ENCODE measurements around the gene OR2C1. TPM values are rescaled to one million over a fixed set of nuclear protein-coding genes. Genes with fewer than 3 reads are reported as not detected.

OR2C1 gene
- total RNA-seq, 1 experiment from 2014 or later: not detected

DNA sequence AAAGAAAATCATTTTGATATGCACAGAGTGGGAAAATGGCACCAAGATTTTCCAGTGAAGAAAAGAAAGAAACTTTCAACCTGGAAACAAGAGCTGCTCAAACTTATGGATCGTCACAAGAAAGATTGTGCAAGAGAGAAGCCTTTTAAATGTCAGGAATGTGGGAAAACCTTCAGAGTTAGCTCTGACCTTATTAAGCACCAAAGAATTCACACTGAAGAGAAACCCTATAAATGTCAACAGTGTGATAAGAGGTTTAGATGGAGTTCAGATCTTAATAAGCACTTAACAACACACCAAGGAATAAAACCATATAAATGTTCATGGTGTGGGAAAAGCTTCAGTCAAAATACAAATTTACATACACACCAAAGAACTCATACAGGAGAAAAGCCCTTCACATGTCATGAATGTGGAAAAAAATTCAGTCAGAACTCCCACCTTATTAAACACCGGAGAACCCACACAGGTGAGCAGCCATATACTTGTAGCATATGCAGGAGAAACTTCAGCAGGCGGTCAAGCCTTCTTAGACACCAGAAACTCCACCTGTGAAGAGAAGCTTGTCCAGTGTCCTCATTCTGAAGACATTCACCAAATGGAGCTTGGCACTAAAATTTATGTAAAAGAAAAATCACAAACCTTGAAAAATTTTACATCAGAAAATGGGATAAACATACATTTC lies 38.2 kb upstream of the OR2C1 start:
- Histone ChIP-seq H3K27me3 (replicated peaks; ENCODE audit: control insufficient read depth, insufficient read depth, low read length) (no peaks in the 10 kb centered on the region), H3K9me3 (peaks cover 36% of the 10 kb centered on the region), H3K4me1 (no peaks in the 10 kb centered on the region), H3K4me3 (ENCODE audit: low read depth, low read length) (no peak overlapping the region), H3K36me3 (ENCODE audit: control insufficient read depth, insufficient read depth, low read length) (no peaks in the 10 kb centered on the region; the same call in 1 of the 2 replicates)
- peaks cover 55% of the 10 kb centered on the region for H3K36me3 Mint-ChIP-seq (ENCODE audit: insufficient read depth, unreplicated experiment)
- no peak overlapping the region for H3K27ac Mint-ChIP-seq (ENCODE audit: unreplicated experiment)
- DNase-seq: no peak
- intact Hi-C loops (cut with micrococcal nuclease; ENCODE audit: unreplicated experiment): no loop called here
- ChIA-PET POLR2A (interaction anchor here (0.6 kb wide), 2 partner anchors 44 to 85 kb away, joined by 3 to 4 read pairs; no protein-coding TSS in a partner anchor), CTCF (no interaction called here)
- H3K27me3 Mint-ChIP-seq (ENCODE audit: insufficient read depth, unreplicated experiment): no peaks in the 10 kb centered on the region
- no peaks in the 10 kb centered on the region for H3K4me1 Mint-ChIP-seq (ENCODE audit: low read depth, unreplicated experiment)
- TF ChIP-seq, protein P1, sequence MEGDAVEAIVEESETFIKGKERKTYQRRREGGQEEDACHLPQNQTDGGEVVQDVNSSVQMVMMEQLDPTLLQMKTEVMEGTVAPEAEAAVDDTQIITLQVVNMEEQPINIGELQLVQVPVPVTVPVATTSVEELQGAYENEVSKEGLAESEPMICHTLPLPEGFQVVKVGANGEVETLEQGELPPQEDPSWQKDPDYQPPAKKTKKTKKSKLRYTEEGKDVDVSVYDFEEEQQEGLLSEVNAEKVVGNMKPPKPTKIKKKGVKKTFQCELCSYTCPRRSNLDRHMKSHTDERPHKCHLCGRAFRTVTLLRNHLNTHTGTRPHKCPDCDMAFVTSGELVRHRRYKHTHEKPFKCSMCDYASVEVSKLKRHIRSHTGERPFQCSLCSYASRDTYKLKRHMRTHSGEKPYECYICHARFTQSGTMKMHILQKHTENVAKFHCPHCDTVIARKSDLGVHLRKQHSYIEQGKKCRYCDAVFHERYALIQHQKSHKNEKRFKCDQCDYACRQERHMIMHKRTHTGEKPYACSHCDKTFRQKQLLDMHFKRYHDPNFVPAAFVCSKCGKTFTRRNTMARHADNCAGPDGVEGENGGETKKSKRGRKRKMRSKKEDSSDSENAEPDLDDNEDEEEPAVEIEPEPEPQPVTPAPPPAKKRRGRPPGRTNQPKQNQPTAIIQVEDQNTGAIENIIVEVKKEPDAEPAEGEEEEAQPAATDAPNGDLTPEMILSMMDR (IDR thresholded peaks at IDR 0.05; ENCODE audit: insufficient read depth in 1 of 2, low read depth in 1 of 2, low read length in 1 of 2, severe bottlenecking in 1 of 2, unreplicated experiment in 1 of 2): no peak
- BruUV-seq (replicated peaks): TSS peak; percentile 14
- H3K4me3 Mint-ChIP-seq (ENCODE audit: unreplicated experiment): no peak overlapping the region
- H3K9me3 Mint-ChIP-seq (ENCODE audit: unreplicated experiment): peaks cover 49% of the 10 kb centered on the region

- intact Hi-C loops (cut with micrococcal nuclease; ENCODE audit: unreplicated experiment): no loop called here
- Histone ChIP-seq H3K4me3 (ENCODE audit: low read depth, low read length) (no peak overlapping the region), H3K9me3 (peaks cover 26% of the 10 kb centered on the region), H3K27me3 (replicated peaks; ENCODE audit: control insufficient read depth, insufficient read depth, low read length) (no peaks in the 10 kb centered on the region), H3K4me1 (no peaks in the 10 kb centered on the region), H3K36me3 (ENCODE audit: control insufficient read depth, insufficient read depth, low read length) (no peaks in the 10 kb centered on the region)
- peaks cover 16% of the 10 kb centered on the region for H3K9me3 Mint-ChIP-seq (ENCODE audit: unreplicated experiment)
- TF ChIP-seq, protein P1 (IDR thresholded peaks at IDR 0.05; ENCODE audit: insufficient read depth in 1 of 2, low read depth in 1 of 2, low read length in 1 of 2, severe bottlenecking in 1 of 2, unreplicated experiment in 1 of 2): no peak
- peaks cover 31% of the 10 kb centered on the region for H3K36me3 Mint-ChIP-seq (ENCODE audit: insufficient read depth, unreplicated experiment)
- no peak overlapping the region for H3K27ac Mint-ChIP-seq (ENCODE audit: unreplicated experiment)
- no TSS peak for BruUV-seq (replicated peaks)
- H3K4me3 Mint-ChIP-seq (ENCODE audit: unreplicated experiment): no peak overlapping the region
- no peaks in the 10 kb centered on the region for H3K27me3 Mint-ChIP-seq (ENCODE audit: insufficient read depth, unreplicated experiment)
- no peaks in the 10 kb centered on the region for H3K4me1 Mint-ChIP-seq (ENCODE audit: low read depth, unreplicated experiment)
- POLR2A ChIA-PET: no interaction called here
- no peak for DNase-seq
- CTCF ChIA-PET: no interaction called here
Measured at GRCh38 chr16:3321816-3322215, 33.9 kb upstream of the OR2C1 start.

DNA sequence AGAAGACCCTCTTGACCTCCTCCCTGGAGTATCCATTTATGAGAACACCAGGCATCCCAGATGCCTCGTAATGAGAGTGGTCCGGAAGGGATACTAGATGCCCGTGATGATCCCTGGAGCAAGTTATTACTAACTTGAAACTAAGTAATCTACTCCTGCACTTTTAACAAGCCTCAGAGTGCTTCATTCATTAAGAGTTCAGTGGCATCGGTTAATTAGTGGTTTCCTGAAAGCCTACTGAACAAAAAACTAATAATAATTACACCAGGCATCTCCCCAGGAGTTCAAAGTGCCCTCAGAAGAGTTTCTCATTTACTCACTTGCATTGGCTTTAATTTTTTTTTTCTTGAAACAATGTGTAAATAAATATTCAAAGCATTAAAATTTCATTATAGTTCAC lies 28.2 kb upstream of the OR2C1 start:
- CTCF ChIA-PET: no interaction called here

More for the DNA sequence above, 28.2 kb upstream of the OR2C1 start:
- no peak overlapping the region for H3K4me3 ChIP-seq (ENCODE audit: low read depth, low read length)
- Mint-ChIP-seq H3K4me1 (ENCODE audit: low read depth, unreplicated experiment) (peaks cover 14% of the 10 kb centered on the region), H3K27me3 (ENCODE audit: insufficient read depth, unreplicated experiment) (no peaks in the 10 kb centered on the region), H3K9me3 (ENCODE audit: unreplicated experiment) (no peaks in the 10 kb centered on the region), H3K27ac (ENCODE audit: unreplicated experiment) (no peak overlapping the region), H3K4me3 (ENCODE audit: unreplicated experiment) (no peak overlapping the region), H3K36me3 (ENCODE audit: insufficient read depth, unreplicated experiment) (no peaks in the 10 kb centered on the region)
- no peaks in the 10 kb centered on the region for H3K36me3 ChIP-seq (ENCODE audit: control insufficient read depth, insufficient read depth, low read length)
- TF ChIP-seq, protein P1 (IDR thresholded peaks at IDR 0.05; ENCODE audit: insufficient read depth in 1 of 2, low read depth in 1 of 2, low read length in 1 of 2, severe bottlenecking in 1 of 2, unreplicated experiment in 1 of 2): no peak
- POLR2A ChIA-PET: no interaction called here
- no peaks in the 10 kb centered on the region for H3K27me3 ChIP-seq (replicated peaks; ENCODE audit: control insufficient read depth, insufficient read depth, low read length)
- peaks cover 11% of the 10 kb centered on the region for H3K4me1 ChIP-seq
- intact Hi-C loops (cut with micrococcal nuclease; ENCODE audit: unreplicated experiment): no loop called here
- H3K9me3 ChIP-seq: no peaks in the 10 kb centered on the region
- BruUV-seq (replicated peaks): no TSS peak
- no peak for DNase-seq
